ENCODE measurements around the gene ZC3H4. TPM values are rescaled to one million over a fixed set of nuclear protein-coding genes. Genes with fewer than 3 reads are reported as not detected.

The ZC3H4 gene
- total RNA-seq, 1 experiment from 2014 or later: 42.7 TPM

DNA sequence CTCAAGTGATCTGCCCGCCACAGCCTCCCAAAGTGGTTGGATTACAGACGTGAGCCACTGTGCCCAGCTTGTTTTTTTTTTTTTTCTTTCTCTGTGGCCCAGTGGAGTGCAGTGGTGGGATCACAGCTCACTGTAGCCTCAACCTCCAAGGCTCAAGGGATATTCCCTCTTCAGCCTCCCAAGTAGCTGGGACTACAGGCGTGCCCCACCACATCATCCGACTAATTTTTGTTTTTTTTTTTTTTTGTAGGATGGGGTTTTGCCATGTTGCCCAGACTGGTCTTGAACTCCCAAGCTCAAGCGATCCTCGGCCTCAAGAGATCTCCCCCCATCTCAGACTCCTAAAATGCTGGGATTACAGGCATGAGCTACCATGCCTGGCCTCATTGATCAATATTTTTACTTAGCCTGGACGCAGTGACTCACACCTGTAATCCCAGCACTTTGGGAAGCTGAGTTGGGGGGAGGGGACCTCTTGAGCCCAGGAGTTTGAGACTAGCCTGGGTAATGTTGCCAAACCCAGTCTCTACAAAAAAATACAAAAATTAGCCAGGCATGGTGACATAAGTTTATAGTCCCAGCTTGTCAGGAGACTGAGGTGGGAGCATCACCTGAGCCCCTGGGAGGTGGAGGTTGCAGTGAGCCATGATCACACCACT is 18.7 kb upstream of the ZC3H4 start:
- peak overlapping the region; percentile 94 for H3K27ac ChIP-seq (ENCODE audit: low read length)
- H3K4me3 ChIP-seq (ENCODE audit: low read depth in 2 of 2, low read length in 2 of 2): peak overlapping the region; percentile 76 to 93
- CTCF ChIA-PET: interaction anchor here (0.7 kb wide), 1 partner anchor 86 kb away, joined by 7 read pairs; no protein-coding TSS in a partner anchor
- POLR2A ChIA-PET: no interaction called here
- TF ChIP-seq, protein P1, sequence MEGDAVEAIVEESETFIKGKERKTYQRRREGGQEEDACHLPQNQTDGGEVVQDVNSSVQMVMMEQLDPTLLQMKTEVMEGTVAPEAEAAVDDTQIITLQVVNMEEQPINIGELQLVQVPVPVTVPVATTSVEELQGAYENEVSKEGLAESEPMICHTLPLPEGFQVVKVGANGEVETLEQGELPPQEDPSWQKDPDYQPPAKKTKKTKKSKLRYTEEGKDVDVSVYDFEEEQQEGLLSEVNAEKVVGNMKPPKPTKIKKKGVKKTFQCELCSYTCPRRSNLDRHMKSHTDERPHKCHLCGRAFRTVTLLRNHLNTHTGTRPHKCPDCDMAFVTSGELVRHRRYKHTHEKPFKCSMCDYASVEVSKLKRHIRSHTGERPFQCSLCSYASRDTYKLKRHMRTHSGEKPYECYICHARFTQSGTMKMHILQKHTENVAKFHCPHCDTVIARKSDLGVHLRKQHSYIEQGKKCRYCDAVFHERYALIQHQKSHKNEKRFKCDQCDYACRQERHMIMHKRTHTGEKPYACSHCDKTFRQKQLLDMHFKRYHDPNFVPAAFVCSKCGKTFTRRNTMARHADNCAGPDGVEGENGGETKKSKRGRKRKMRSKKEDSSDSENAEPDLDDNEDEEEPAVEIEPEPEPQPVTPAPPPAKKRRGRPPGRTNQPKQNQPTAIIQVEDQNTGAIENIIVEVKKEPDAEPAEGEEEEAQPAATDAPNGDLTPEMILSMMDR (IDR thresholded peaks at IDR 0.05): no peak
- TF ChIP-seq SIN3A (IDR thresholded peaks at IDR 0.05; ENCODE audit: borderline replicate concordance, insufficient read depth, low read depth, low read length): no peak
- no peak for TF ChIP-seq TCF7L2 (IDR thresholded peaks at IDR 0.05; ENCODE audit: low read depth, low read length)
- TF ChIP-seq, protein P2, sequence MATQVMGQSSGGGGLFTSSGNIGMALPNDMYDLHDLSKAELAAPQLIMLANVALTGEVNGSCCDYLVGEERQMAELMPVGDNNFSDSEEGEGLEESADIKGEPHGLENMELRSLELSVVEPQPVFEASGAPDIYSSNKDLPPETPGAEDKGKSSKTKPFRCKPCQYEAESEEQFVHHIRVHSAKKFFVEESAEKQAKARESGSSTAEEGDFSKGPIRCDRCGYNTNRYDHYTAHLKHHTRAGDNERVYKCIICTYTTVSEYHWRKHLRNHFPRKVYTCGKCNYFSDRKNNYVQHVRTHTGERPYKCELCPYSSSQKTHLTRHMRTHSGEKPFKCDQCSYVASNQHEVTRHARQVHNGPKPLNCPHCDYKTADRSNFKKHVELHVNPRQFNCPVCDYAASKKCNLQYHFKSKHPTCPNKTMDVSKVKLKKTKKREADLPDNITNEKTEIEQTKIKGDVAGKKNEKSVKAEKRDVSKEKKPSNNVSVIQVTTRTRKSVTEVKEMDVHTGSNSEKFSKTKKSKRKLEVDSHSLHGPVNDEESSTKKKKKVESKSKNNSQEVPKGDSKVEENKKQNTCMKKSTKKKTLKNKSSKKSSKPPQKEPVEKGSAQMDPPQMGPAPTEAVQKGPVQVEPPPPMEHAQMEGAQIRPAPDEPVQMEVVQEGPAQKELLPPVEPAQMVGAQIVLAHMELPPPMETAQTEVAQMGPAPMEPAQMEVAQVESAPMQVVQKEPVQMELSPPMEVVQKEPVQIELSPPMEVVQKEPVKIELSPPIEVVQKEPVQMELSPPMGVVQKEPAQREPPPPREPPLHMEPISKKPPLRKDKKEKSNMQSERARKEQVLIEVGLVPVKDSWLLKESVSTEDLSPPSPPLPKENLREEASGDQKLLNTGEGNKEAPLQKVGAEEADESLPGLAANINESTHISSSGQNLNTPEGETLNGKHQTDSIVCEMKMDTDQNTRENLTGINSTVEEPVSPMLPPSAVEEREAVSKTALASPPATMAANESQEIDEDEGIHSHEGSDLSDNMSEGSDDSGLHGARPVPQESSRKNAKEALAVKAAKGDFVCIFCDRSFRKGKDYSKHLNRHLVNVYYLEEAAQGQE (IDR thresholded peaks at IDR 0.05; ENCODE audit: insufficient read depth in 1 of 2, low read depth in 2 of 2, low read length in 1 of 2): no peak
- no peak for TF ChIP-seq POLR2AphosphoS5 (IDR thresholded peaks at IDR 0.05; ENCODE audit: low read depth, low read length)
- no peak for ATAC-seq
- intact Hi-C loops (cut with micrococcal nuclease; ENCODE audit: unreplicated experiment): no loop called here
- BruUV-seq (replicated peaks): no TSS peak
- in situ Hi-C loops (cut with HindIII; ENCODE audit: low pct_unique_long_range_greater_than_20kb, low sequenced_read_pairs): no loop called here
- DNase-seq (ENCODE audit: low read depth, low spot score): no peak
- H3K4me1 ChIP-seq (ENCODE audit: control insufficient read depth, insufficient read depth, low read length): peaks cover 25% of the 10 kb centered on the region
- H3K36me3 ChIP-seq (ENCODE audit: control insufficient read depth, insufficient read depth, low read length): peaks cover 2% of the 10 kb centered on the region; the same call in 1 of the 2 replicates
- H3K27me3 ChIP-seq (ENCODE audit: control insufficient read depth, insufficient read depth, low read length): no peaks in the 10 kb centered on the region
- no peaks in the 10 kb centered on the region for H3K9me3 ChIP-seq (ENCODE audit: control insufficient read depth, insufficient read depth, low read depth, low read length)

DNA sequence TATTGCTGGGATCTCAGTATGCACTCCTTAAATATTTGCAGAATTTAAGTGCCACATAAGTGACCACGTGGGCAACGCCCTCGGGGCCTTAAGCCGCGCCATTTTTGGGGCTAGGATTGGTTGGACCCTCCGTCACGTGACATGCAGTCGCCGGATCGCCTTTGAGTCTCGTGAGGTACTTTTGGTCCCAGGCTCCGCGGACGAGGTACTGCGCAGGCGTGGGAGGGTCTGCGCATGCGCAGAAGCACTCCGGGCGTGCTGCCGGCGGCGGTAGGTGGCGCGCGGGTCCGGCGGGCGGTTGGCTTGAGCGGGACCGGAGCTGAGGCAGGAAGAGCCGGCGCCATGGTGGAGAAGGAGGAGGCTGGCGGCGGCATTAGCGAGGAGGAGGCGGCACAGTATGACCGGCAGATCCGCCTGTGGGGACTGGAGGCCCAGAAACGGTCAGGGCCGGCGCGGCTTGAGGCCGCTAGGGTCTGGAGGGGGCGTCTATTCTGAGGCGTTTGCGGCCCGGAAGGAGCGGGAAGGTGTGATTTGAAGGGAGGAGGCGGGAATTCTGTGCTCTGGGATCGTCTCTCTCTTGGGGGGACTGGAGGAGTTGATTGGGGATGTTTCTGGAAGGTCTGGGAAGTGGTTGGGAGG is 17.1 kb upstream of the ZC3H4 start, which contains the start of gene SAE1:
SAE1 (plus strand) TSS at position 247 of the 639 bp plus-strand sequence; CDS start at position 343, 96 bp downstream.
- ChIA-PET CTCF (interaction anchor here (0.8 kb wide), 1 partner anchor 114 kb away, joined by 3 read pairs; no protein-coding TSS in a partner anchor), POLR2A (interaction anchor here (0.5 to 0.8 kb wide), 3 partner anchors 11 to 37 kb away, joined by 4 to 8 read pairs (median 4); no protein-coding TSS in a partner anchor)
- ATAC-seq (peak; percentile 93), DNase-seq (ENCODE audit: low read depth, low spot score) (peak; percentile 82)
- H3K9me3 ChIP-seq (ENCODE audit: control insufficient read depth, insufficient read depth, low read depth, low read length): no peaks in the 10 kb centered on the region
- TF ChIP-seq, protein P2 (IDR thresholded peaks at IDR 0.05; ENCODE audit: insufficient read depth in 1 of 2, low read depth in 2 of 2, low read length in 1 of 2): no peak
- no peak for TF ChIP-seq SIN3A (IDR thresholded peaks at IDR 0.05; ENCODE audit: borderline replicate concordance, insufficient read depth, low read depth, low read length)
- TF ChIP-seq POLR2AphosphoS5 (IDR thresholded peaks at IDR 0.05; ENCODE audit: low read depth, low read length): peak; percentile 30; the same call in 1 of the 2 replicates
- TF ChIP-seq, protein P1 (IDR thresholded peaks at IDR 0.05): peak; percentile 74; the same call in 1 of the 2 replicates
- TF ChIP-seq TCF7L2 (IDR thresholded peaks at IDR 0.05; ENCODE audit: low read depth, low read length): peak; percentile 87
- H3K4me1 ChIP-seq (ENCODE audit: control insufficient read depth, insufficient read depth, low read length): peaks cover 22% of the 10 kb centered on the region
- H3K27me3 ChIP-seq (ENCODE audit: control insufficient read depth, insufficient read depth, low read length): no peaks in the 10 kb centered on the region
- intact Hi-C loops (cut with micrococcal nuclease; ENCODE audit: unreplicated experiment) (no loop called here), in situ Hi-C loops (cut with HindIII; ENCODE audit: low pct_unique_long_range_greater_than_20kb, low sequenced_read_pairs) (no loop called here)
- peaks cover 2% of the 10 kb centered on the region; the same call in 1 of the 2 replicates for H3K36me3 ChIP-seq (ENCODE audit: control insufficient read depth, insufficient read depth, low read length)
- H3K4me3 ChIP-seq (ENCODE audit: low read depth in 2 of 2, low read length in 2 of 2): peak within 1 kb of the TSS; percentile 76 to 93
- BruUV-seq (replicated peaks): no TSS peak
- H3K27ac ChIP-seq (ENCODE audit: low read length): peak within 1 kb of the TSS; percentile 94
